ENCODE results near the gene CLEC4G.
"Not testable (repeated sequence)": the region's sequence is repeated elsewhere in the genome, so short reads cannot be mapped to it uniquely, and the experiment has no call there.

CLEC4G gene

DNA sequence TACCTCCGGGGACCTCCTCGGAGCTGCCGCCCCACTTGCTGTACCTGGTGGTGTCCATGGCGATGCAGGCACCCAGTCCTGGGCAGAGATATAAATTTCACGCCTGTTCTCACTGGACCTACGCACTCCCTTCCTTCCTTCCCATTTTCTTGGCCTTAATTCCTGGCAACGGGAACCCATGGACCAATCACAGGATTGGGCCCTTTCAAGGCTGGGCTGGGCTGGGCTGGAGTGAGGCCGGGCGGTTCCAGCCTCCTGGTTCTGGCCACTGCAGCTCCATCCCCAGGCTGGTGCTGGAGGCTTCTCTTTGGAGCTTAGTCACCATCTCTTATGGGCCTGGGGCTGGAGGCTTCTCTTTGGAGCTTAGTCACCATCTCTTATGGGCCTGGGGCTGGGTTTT lies at the start of gene CLEC4G:
TSS of gene CLEC4G (minus strand) at position 66 of the 400 bp plus-strand sequence. CDS start at position 58, 8 bp downstream.
- no peak for DNase-seq

DNA sequence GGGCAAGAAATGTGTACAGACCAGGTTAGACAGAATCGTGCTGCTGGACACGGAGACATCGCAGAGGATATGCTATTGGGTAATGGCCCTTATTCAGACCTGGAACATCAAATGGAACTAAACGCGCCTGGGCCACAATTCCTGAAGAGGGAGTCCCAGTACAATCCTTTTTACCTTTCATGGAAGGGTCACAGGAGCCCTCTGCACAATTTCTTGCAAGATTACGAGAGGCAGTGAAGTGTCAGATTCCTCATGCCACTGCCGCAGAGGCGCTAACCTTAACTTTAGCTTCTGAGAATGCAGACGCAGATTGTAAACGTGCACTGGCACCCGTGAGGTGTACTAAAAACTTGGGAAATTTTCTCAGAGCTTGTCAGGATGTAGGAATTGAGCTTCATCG lies 49.2 kb upstream of the CLEC4G start:
- DNase-seq = no peak

GRCh38 chr19:7779631-7780486 lies 47.9 kb upstream of the CLEC4G start:
- no peak for DNase-seq

- DNase-seq = no peak
Measured at GRCh38 chr19:7778081-7778480, 46.2 kb upstream of the CLEC4G start.

- no peak for DNase-seq
Measured at GRCh38 chr19:7775761-7776160, 43.9 kb upstream of the CLEC4G start.

GRCh38 chr19:7773841-7774240 lies 41.9 kb upstream of the CLEC4G start:
- DNase-seq = no peak

- no peak for DNase-seq
Measured at GRCh38 chr19:7772752-7773291, 40.9 kb upstream of the CLEC4G start.

- no peak for DNase-seq
Measured at GRCh38 chr19:7771072-7771471, 39.2 kb upstream of the CLEC4G start.

GRCh38 chr19:7769171-7769570 lies 37.3 kb upstream of the CLEC4G start:
- no peak for DNase-seq

GRCh38 chr19:7767487-7767886 lies 35.6 kb upstream of the CLEC4G start:
- DNase-seq = no peak

DNA sequence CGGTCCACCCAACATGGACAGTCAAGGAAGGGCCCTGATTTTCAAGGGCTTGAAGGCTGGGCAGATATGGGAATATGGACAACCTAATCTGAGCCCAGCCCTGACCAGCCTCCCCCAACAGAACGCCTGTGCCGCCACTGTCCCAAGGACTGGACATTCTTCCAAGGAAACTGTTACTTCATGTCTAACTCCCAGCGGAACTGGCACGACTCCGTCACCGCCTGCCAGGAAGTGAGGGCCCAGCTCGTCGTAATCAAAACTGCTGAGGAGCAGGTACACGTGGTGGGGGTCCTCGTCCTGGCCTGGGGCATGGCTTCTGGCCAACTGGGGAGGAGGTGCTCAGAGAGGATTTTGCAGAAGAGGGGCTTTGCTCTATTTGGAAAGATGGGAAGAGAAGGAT lies 34.6 kb upstream of the CLEC4G start:
- no peak for DNase-seq

DNA sequence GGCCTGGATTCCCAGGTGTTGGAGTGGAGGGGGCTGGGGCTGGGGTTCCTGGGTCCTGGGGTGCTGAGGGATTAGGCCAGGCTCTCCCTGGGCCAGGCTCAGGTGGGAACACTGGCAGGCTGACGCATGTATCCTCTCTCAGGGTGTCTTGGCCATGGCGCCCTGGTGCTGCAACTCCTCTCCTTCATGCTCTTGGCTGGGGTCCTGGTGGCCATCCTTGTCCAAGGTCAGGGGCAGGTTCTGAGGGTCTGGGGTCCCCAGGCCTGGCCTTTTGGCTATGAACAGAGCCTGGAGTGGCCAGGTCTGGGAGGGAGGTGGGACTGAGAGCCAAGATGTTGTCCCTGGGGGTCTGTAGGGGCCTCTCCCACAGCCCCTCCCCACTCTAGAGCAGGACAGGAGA lies 33.1 kb upstream of the CLEC4G start:
- DNase-seq = not testable (repeated sequence)

- not testable (repeated sequence) for DNase-seq
Measured at GRCh38 chr19:7764157-7764556, 32.2 kb upstream of the CLEC4G start.

- no peak for DNase-seq
Measured at GRCh38 chr19:7763696-7764095, 31.8 kb upstream of the CLEC4G start.

GRCh38 chr19:7762719-7763293 lies 30.9 kb upstream of the CLEC4G start, which contains the start of gene CLEC4M:
CLEC4M (plus strand) TSS chr19:7763243; CDS start chr19:7763267, 24 bp downstream.
- no peak for DNase-seq

DNA sequence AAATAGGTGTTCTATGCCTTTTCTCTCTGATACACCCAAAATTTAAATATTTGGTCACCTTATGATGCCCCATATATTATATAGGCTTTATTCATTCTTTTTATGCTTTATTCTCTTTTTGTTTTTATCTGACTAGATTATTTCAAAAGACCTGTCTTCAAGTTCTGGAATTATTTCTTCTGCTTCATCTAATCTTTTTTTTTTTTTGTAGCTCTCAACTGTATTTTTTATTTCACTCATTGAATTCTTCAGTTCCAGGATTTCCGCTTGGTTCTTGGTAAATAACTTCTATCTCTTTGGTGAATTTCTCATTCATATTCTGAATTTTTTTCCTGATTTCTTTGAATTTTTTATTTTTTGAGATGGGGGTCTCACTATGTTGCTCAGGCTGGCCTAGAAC lies 27.2 kb upstream of the CLEC4G start:
- DNase-seq = no peak

DNA sequence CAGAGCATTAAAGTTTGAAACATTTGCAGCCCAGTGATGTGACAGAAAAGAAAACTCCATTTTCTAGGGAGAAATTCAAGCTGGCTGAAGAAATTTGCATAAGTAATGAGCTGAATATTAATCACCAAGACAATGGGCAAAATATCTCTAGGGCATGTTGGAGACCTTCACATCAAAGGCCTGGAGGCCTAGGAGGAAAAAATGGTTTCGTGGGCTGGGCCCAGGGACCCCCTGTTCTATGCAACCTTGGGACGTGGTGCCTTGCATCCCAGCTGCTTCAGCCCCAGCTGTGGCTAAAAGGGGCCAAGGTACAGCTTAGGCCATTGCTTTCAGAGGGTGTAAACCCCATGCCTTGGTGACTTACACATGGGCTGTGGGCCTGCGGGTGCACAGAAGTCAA lies 25.4 kb upstream of the CLEC4G start:
- no peak for DNase-seq

- no peak for DNase-seq
Measured at GRCh38 chr19:7756258-7756657, 24.3 kb upstream of the CLEC4G start.

- no peak for DNase-seq
Measured at GRCh38 chr19:7751157-7751783, 19.4 kb upstream of the CLEC4G start.

DNA sequence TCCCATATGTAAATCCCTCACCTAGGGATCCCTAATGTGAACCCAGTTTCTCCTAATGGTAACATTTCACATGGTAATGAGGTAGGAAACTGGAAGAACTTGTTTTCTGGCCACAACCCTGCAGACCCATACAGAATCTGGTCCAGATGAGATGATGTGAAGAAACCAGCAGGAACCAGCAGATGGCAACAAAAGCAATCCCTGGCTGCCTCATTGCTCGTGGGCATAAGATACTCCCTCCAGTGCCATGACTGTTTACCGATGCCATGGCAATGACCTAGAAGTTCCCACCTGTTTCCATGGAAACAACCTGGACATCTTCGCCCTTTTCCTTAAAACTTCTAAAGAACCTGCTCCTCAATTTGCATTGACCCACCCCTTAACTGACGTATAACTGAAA lies 16.8 kb upstream of the CLEC4G start:
- DNase-seq = no peak

GRCh38 chr19:7748171-7748570 lies 16.3 kb upstream of the CLEC4G start:
- DNase-seq = no peak

- DNase-seq = no peak
Measured at GRCh38 chr19:7746903-7747884, 15.3 kb upstream of the CLEC4G start, which contains the start of gene CD209. CD209 (minus strand) TSS chr19:7747534; CDS start chr19:7747511, 23 bp downstream.
